Measurements from ENCODE around the gene SIGLEC14.

Gene SIGLEC14

GRCh38 chr19:51607920-51608562, 38.6 kb downstream of the SIGLEC14 start:
- peak overlapping the region; percentile 75 for H3K4me2 ChIP-seq (ENCODE audit: low read length)

DNA sequence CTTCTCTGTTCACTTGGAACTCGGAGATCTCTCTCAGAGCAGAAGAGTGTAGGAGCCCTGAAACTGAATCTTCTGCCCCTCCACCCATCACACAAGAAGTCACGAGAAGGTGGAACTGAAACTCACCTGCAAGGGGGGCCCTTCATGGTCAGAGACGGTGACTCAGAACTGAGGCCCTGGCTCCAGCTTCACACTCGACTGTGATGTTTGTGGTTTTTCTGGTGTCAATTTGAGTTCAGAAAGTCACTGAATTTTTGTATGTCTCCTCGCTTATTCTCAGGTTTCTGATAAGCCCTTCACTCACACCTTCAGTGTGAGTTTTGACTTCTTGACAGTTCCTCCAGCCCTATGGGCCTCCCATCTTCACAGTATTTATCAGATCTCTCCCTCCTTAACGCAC, 39.5 kb downstream of the SIGLEC14 start:
- peak overlapping the region; percentile 75 for H3K4me2 ChIP-seq (ENCODE audit: low read length)
- no peaks in the 10 kb centered on the region for H3K36me3 ChIP-seq (ENCODE audit: control insufficient read depth, low read length)
- H4K20me1 ChIP-seq (ENCODE audit: control insufficient read depth, insufficient read depth, low read depth, low read length), result no peaks in the 10 kb centered on the region
- H3F3A ChIP-seq (ENCODE audit: control insufficient read depth, insufficient read depth), result peaks cover 12% of the 10 kb centered on the region
- H3K27ac ChIP-seq (ENCODE audit: low read depth, low read length), result peak overlapping the region; percentile 67
- no peaks in the 10 kb centered on the region for H3K9me2 ChIP-seq (replicated peaks; ENCODE audit: control insufficient read depth, low read length)
- no peaks in the 10 kb centered on the region for H3K9me3 ChIP-seq (ENCODE audit: control insufficient read depth, insufficient read depth, low read length)
- TF ChIP-seq, protein P1, sequence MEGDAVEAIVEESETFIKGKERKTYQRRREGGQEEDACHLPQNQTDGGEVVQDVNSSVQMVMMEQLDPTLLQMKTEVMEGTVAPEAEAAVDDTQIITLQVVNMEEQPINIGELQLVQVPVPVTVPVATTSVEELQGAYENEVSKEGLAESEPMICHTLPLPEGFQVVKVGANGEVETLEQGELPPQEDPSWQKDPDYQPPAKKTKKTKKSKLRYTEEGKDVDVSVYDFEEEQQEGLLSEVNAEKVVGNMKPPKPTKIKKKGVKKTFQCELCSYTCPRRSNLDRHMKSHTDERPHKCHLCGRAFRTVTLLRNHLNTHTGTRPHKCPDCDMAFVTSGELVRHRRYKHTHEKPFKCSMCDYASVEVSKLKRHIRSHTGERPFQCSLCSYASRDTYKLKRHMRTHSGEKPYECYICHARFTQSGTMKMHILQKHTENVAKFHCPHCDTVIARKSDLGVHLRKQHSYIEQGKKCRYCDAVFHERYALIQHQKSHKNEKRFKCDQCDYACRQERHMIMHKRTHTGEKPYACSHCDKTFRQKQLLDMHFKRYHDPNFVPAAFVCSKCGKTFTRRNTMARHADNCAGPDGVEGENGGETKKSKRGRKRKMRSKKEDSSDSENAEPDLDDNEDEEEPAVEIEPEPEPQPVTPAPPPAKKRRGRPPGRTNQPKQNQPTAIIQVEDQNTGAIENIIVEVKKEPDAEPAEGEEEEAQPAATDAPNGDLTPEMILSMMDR (IDR thresholded peaks at IDR 0.05; ENCODE audit: low read depth, low read length, poor library complexity, severe bottlenecking), result no peak
- TF ChIP-seq EZH2phosphoT487 (IDR thresholded peaks at IDR 0.05; ENCODE audit: borderline replicate concordance, low read length), result no peak
- H3K79me2 ChIP-seq (ENCODE audit: control insufficient read depth, low read length), result no peaks in the 10 kb centered on the region
- H3K4me3 ChIP-seq (ENCODE audit: low read length), result peak overlapping the region; percentile 49
- peaks cover 26% of the 10 kb centered on the region for H3K4me1 ChIP-seq (ENCODE audit: control insufficient read depth, low read length)
- 0 out of 2 replicates have a peak, but pooled peaks cover 2% of the 10 kb centered on the region for H3K27me3 ChIP-seq (ENCODE audit: control insufficient read depth, low read length)

More at GRCh38 chr19:51607920-51608562, 38.6 kb downstream of the SIGLEC14 start:
- no peaks in the 10 kb centered on the region for H3K36me3 ChIP-seq (ENCODE audit: control insufficient read depth, low read length)
- H3K4me1 ChIP-seq (ENCODE audit: control insufficient read depth, low read length), result peaks cover 26% of the 10 kb centered on the region
- H3F3A ChIP-seq (ENCODE audit: control insufficient read depth, insufficient read depth), result peaks cover 12% of the 10 kb centered on the region
- H3K9me2 ChIP-seq (replicated peaks; ENCODE audit: control insufficient read depth, low read length), result no peaks in the 10 kb centered on the region
- TF ChIP-seq EZH2phosphoT487 (IDR thresholded peaks at IDR 0.05; ENCODE audit: borderline replicate concordance, low read length), result no peak
- TF ChIP-seq, protein P1 (IDR thresholded peaks at IDR 0.05; ENCODE audit: low read depth, low read length, poor library complexity, severe bottlenecking), result peak; percentile 89
- H3K27me3 ChIP-seq (ENCODE audit: control insufficient read depth, low read length), result 0 out of 2 replicates have a peak, but pooled peaks cover 2% of the 10 kb centered on the region
- 0 out of 2 replicates have a peak overlapping the region, but pooled peaks have one; percentile 67 for H3K27ac ChIP-seq (ENCODE audit: low read depth, low read length)
- peak overlapping the region; percentile 40 for H3K4me3 ChIP-seq (ENCODE audit: low read length)
- no peaks in the 10 kb centered on the region for H3K9me3 ChIP-seq (ENCODE audit: control insufficient read depth, insufficient read depth, low read length)
- no peaks in the 10 kb centered on the region for H3K79me2 ChIP-seq (ENCODE audit: control insufficient read depth, low read length)
- H4K20me1 ChIP-seq (ENCODE audit: control insufficient read depth, insufficient read depth, low read depth, low read length), result no peaks in the 10 kb centered on the region

GRCh38 chr19:51602189-51602854, 44.3 kb downstream of the SIGLEC14 start:
- TF ChIP-seq EZH2phosphoT487 (IDR thresholded peaks at IDR 0.05; ENCODE audit: borderline replicate concordance, low read length), result no peak
- TF ChIP-seq, protein P1 (IDR thresholded peaks at IDR 0.05; ENCODE audit: low read depth, low read length, poor library complexity, severe bottlenecking), result no peak
- no peaks in the 10 kb centered on the region for H3K79me2 ChIP-seq (ENCODE audit: control insufficient read depth, low read length)
- H3K9me3 ChIP-seq (ENCODE audit: control insufficient read depth, insufficient read depth, low read length), result peaks cover 6% of the 10 kb centered on the region; the same call in 1 of the 2 replicates
- peaks cover 8% of the 10 kb centered on the region for H3F3A ChIP-seq (ENCODE audit: control insufficient read depth, insufficient read depth)
- peaks cover 16% of the 10 kb centered on the region for H3K4me1 ChIP-seq (ENCODE audit: control insufficient read depth, low read length)
- no peaks in the 10 kb centered on the region for H3K36me3 ChIP-seq (ENCODE audit: control insufficient read depth, low read length)
- 0 out of 2 replicates have a peak, but pooled peaks cover 4% of the 10 kb centered on the region for H3K27me3 ChIP-seq (ENCODE audit: control insufficient read depth, low read length)
- no peak overlapping the region for H3K4me3 ChIP-seq (ENCODE audit: low read length)
- no peaks in the 10 kb centered on the region for H4K20me1 ChIP-seq (ENCODE audit: control insufficient read depth, insufficient read depth, low read depth, low read length)
- H3K27ac ChIP-seq (ENCODE audit: low read depth, low read length), result no peak overlapping the region
- H3K4me2 ChIP-seq (ENCODE audit: low read length), result no peak overlapping the region
- H3K9me2 ChIP-seq (replicated peaks; ENCODE audit: control insufficient read depth, low read length), result no peaks in the 10 kb centered on the region
